ENCODE measurements around the gene UTS2B.

The UTS2B gene

GRCh38 chr3:191227541-191227940, 102.8 kb downstream of the UTS2B start:
- DNase-seq (ENCODE audit: insufficient read length): no peak
- TF ChIP-seq TAF1 (IDR thresholded peaks at IDR 0.05; ENCODE audit: borderline replicate concordance, low read depth, low read length) (no peak), POLR2AphosphoS5 (IDR thresholded peaks at IDR 0.05; ENCODE audit: low read depth, low read length) (no peak), POLR2A (IDR thresholded peaks at IDR 0.05; ENCODE audit: low read depth, low read length) (no peak)
- no peak for FAIRE-seq

GRCh38 chr3:191221638-191222037, 108.7 kb downstream of the UTS2B start:
- DNase-seq (ENCODE audit: insufficient read length) (no peak), FAIRE-seq (no peak)
- TF ChIP-seq POLR2AphosphoS5 (IDR thresholded peaks at IDR 0.05; ENCODE audit: low read depth, low read length) (no peak), TAF1 (IDR thresholded peaks at IDR 0.05; ENCODE audit: borderline replicate concordance, low read depth, low read length) (no peak), POLR2A (IDR thresholded peaks at IDR 0.05; ENCODE audit: low read depth, low read length) (no peak)

- TF ChIP-seq POLR2AphosphoS5 (IDR thresholded peaks at IDR 0.05; ENCODE audit: low read depth, low read length): no peak
- no peak for TF ChIP-seq TAF1 (IDR thresholded peaks at IDR 0.05; ENCODE audit: borderline replicate concordance, low read depth, low read length)
- TF ChIP-seq POLR2A (IDR thresholded peaks at IDR 0.05; ENCODE audit: low read depth, low read length): no peak
- DNase-seq (ENCODE audit: insufficient read length): no peak
These were observed 109.4 kb downstream of the UTS2B start for GRCh38 chr3:191220908-191221307.

GRCh38 chr3:191217301-191217700, 113.0 kb downstream of the UTS2B start:
- TF ChIP-seq POLR2AphosphoS5 (IDR thresholded peaks at IDR 0.05; ENCODE audit: low read depth, low read length) (no peak), TAF1 (IDR thresholded peaks at IDR 0.05; ENCODE audit: borderline replicate concordance, low read depth, low read length) (no peak), POLR2A (IDR thresholded peaks at IDR 0.05; ENCODE audit: low read depth, low read length) (no peak)
- FAIRE-seq: no peak
- no peak for DNase-seq (ENCODE audit: insufficient read length)

More at GRCh38 chr3:191220908-191221307, 109.4 kb downstream of the UTS2B start:
- FAIRE-seq: no peak
